Right renal cortex interstitium (tissue), 3 donors: ENCODE results near the gene PTAFR. TPM values are rescaled to one million over a fixed set of nuclear protein-coding genes. Genes with fewer than 3 reads are reported as not detected.

Source experiments
- DNase-seq, 3 donors: peaks; one replicate each; pipeline ENCODE4 v3.0.0-alpha.2; 2013; ENCODE audit warnings: low read depth in 3 of 3, low spot score in 2 of 3
- polyA plus RNA-seq, 3 donors: library from polyadenylated mRNA; unstranded; fragments of 120-200 nt; gene quantifications; one replicate each; pipeline ENCODE4 v1.2.1, GENCODE V29; 2013; ENCODE audit not compliant: insufficient read length in 3 of 3

The PTAFR gene, protein sequence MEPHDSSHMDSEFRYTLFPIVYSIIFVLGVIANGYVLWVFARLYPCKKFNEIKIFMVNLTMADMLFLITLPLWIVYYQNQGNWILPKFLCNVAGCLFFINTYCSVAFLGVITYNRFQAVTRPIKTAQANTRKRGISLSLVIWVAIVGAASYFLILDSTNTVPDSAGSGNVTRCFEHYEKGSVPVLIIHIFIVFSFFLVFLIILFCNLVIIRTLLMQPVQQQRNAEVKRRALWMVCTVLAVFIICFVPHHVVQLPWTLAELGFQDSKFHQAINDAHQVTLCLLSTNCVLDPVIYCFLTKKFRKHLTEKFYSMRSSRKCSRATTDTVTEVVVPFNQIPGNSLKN
- 1 to 10 TPM; 2.0 to 2.9 (median 2.8) TPM for polyA plus RNA-seq

DNA sequence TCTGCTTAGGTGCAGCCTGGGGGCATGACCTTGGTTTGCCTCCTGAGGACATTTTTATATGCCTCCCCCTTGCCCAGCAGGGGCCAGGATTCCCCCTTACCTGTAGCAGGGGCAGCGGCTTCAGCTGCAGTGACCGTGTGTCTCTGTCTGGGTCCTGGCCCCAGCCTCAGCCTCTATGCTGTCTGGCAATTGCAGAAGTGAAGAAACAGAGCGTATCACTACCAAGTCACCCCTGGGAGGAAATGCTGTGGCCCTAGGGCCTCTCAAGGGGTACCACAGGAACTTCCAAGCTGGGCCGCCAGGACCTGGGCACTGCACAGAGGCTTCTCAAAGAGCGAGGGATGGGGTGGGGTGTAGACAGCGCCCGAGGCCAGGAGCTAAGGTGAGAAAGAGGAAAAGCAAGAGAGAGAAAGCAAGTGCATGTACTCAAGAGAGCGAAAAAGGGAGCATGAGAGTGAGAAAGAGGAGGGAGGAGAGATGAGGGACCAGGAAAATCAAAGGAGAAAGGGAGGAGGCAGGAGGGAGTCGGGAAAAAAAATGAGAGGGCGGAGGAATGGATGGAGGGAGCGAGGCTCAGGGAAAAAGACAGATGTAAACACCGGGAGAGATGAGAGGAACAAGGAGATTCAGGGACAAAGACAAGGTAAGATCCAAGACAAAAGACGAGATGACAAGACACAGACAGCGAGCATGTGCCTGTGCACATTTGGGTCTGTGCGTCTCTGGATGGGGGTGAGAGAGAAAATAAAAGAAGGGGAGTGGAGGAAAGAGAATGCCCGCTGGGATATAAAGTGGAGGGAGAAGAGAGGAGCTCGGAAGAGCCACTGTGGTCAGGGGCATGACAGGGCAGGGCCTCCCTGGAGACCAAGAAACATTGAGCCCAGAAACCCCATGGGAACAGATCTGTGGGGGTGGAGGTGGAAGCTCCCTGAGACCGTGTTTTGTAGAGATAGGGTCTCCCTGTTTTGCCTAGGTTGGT, at the start of gene PTAFR:
Gene PTAFR, minus strand, starts transcription at position 199 of the 979 bp plus-strand sequence. CDS start 25,669 bp downstream, outside the sequence.
- no peak for DNase-seq

DNA sequence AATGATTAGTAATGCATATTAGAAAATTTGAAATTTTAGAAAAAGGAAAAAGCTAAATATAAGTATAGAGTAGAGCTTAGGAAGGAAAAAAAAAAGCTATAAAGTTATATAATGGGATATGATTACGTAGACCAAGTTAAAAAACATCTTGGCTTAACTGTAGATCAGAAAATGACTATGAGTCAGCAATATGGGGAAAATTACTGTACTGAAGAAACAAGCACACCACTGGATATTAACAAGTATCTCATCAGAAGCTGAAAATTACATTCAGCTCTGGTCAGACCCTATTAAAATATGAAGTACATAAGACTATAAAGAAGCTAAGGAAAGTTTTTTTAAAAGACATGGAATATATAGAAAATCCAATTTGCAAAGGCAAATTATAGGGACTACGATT, 36.8 kb upstream of the PTAFR start:
- no peak for DNase-seq

DNA sequence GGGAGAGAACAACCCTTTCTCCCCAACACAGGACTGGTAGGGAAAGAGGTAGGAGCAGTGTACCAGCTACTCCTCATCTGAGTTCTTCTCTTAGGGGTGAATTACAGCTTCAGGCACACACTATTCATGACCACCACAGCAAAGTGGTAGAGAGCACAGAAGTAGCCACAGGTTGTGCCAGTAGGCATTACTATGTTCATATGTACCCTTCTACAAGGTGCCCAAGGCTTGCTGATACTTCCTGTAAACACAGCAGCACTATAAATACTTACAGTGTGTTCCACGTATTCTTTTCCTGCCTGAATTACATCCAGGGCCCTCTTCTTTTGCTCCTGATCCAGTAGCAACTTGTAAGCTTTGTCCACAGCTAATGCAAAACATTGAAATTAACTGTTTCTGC, 33.2 kb upstream of the PTAFR start:
- no peak for DNase-seq

DNA sequence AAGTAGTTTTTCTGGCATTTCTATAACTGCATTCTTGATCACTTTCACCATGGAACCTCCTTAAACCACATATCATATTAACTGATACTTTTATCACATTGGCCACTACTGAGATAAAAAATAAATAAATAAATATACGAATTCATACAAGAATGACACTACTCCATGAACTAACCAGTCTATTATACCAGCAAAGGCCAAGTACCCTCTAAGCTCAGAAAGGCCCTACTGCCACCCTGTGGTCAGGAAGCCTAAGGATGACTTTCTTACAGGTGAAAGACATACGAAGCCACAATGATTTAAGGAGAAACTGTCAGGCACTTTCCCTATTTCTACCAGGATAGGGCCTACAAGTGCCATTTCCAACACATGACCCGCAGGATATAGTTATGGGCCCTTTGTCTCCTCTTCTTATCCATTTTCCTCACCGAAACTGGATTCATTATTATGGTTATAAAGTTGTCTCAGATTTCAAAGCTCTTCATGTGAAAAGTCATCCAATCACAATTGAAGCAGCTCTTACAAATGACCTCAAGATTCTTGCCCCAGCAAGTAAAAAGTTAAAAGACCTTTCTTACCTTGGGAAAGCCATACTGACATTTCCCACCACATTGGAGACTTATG, 32.4 kb upstream of the PTAFR start:
- DNase-seq = no peak

DNA sequence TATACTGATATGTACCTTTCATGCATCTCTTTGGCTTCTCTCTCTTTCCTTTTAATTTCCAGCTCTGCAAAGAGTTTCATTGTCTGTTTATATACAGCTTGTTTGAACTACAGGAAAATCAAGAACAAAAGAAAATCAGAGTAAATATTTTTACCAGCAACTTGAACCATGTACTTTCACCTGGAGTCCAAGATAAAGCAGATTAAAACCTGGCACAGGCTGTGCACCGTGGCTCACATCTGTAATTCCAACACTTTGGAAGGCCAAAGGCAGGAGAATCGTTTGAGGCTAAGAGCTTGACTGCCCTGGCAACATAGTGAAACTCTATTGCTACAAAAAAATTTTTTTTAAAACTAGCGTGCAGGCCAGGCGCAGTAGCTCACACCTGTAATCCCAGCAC, 28.8 kb upstream of the PTAFR start:
- no peak for DNase-seq

DNA sequence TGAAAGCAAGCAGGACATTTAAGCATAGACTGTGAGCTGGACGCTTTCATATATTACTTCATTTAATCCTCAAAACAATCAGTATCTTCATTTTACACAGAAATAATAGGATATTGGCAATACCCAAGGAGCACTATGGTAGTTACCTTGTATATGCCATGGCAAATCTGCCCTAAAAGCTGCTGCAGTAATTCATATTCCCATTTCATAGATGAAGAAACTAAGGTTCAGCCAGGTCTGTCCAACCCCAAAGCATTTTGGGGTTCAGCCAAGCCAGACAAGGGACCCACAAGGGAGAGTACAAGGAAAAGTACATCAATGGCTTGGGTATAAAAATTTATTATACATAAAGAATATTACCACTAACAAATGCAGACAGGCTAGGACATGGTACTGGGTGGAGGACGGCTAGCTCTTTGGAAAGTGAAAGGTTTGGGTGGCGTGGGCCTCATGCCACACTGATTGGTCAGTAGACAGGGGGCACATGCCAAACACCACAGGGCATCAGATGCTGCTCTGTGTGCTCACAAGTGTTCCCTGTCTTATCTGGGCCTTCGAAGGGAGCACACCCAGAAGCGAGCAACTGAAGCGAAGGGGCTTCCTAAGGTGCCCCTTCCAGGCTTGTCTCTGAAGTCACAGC, 23.9 kb upstream of the PTAFR start:
- no peak for DNase-seq

DNA sequence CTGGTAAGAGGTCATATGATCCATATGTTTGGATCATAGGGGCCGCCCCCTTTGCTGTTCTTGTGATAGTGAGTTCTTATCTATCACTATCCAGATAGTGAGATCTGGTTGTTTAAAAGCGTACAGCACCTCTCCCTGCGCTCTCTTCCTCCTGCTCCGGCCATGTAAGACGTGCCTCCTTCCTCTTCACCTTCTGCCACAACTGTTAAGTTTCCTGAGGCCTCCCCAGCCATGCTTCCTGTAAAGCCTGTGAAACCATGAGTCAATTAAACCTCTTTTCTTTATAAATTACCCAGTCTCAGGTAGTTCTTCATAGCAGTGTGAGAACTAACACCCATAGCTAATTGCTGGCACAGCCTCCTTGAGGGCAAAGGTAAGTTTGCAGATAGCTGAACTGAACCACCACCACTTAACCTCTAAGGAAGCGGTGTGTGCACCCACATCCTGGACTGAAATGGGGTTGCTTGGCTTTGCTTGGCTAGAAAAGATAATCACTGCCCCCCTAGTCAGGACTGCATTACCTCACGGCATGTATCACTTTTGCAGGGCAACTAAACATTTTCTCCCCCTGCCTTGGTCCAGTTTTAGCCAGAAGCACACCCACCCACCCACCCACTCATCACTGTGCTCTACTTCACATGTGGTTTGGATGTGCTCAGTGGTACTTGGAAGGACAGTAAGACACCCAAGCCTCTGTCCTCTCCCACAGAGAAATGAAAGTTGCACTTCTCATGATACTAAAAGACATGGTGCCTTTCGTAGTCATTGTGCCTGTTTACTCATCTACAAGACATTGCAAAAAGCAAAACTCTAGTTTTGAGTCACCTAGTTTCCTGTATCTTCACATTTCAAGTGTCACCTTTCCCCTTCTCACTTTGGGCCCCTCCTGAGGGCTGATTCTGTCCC, 23.1 kb upstream of the PTAFR start:
- no peak for DNase-seq

DNA sequence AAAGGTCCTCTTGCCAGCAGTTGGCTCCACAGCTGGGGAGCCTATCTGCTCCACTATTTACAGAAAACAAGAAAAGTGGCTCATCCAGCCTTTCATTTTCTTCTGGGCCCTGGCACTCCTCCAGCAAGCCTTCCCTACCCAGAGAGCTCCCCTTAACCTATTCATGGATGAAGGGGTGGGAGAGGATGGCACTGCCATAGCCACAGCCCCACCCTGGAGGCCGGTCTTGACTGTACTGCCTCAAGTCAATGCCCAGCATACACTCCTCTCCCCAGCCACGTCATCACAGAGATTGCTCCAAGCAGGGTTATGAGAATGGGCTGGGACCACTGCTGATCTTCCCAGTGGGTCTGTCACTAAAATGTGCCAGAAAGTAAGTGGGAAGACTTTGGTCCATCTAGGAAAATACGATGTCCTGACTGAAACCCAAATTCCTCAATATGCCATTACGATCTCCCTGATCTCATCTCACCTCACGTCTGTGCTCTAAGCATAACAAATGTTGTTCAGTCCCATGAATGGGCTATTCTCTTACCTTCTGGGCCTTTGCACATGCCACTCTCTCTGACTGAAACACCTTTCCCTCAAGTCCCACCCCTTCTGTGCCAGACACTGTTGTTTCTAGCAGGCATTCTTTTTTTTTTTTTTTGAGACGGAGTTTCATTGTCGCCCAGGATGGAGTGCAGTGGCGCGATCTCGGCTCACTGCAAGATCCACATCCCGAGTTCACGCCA, 21.4 kb upstream of the PTAFR start:
- no peak for DNase-seq

DNA sequence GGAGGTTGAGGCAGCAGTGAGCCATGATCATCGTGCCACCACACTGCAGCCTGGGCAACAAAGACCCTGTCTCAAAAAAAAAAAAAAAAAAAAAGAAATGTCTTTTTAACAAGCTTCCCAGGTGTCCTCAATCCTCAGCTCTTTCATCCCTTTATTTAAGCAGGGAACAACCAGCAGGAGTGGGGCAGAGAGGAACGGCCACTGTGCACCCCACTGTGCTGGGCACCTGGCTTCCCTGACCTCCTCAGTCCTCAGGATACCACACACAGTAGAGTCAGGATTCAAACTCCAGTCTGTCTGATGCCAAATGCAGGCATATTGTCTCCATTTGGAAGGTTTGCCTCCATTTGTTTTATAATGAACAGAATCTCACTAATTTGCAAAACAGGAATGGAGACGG, 19.8 kb upstream of the PTAFR start:
- DNase-seq = no peak

DNA sequence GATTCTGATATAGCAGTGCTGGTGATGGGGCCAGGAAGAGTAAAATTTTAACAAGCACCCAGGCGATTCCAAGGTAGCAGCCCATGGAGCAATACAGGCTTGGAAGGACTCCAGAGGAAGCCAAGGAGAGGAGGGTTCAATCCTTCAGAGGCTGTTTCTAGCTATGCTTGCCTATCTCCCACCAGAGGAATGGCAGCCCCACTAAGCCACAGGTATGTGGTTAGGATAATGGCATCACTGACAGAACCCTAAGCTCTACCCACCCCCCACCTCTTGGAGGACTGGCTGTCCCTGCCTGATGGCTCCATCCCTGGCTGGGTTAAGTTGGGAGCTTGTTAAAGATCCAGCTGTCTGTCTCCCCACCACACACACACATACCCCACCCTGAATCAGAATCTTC, 19.3 kb upstream of the PTAFR start:
- DNase-seq = no peak

DNA sequence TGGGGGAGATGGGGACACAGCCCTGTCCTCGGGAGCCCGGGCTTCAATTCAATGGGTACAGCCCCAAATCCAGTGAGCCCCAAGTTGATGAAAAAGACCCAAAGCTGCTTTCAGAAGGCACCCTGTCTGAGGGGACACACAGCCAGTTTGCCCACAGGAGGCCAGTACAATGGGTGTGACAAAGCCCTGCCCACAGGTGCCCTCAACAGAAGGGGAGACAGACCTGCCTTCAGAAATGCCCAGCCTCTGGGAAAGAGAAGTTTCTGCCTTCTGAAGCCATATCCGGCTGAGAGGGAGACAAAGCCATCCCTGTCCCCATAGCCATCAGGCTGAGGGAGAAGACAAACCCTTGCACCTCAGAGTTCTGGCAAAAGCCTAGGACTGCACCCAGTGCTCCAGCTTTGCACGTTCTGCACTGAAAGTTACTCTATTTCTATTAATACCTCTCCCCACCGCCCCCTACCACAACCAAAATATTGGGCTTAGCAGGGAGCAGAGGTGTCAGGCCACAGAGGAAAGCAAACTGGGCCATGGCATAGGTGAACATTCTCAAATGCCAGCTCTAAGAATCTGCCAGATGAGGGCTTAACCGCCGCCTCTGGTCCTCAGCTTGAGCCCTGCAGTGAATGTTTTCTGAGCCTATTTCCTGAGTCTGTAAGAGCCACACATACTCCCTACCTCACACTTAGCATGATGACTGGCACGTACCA, 18.0 kb upstream of the PTAFR start:
- DNase-seq = no peak

DNA sequence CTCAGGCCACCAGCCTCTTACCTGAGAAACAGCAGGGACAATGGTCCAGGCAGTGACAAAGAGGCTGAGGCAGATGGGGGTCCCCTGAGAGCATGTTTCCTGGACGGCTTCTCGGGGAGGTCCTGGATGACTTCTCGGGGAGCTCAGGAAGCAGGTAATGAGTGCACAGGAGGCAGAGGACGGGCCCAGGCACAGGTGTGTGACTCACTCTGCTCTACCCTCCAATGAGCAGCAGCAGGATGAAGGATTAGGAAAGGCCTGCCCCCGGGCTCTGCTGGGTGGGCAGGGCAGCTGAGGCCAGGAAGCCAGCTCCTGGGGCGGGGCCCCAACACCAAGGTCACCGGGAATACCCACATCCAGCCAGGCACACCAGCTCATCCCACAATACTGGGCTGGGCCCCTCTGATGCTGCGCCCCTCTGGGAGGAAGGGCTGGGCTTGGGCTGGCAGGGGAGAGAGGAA, 17.2 kb upstream of the PTAFR start:
- DNase-seq = no peak

DNA sequence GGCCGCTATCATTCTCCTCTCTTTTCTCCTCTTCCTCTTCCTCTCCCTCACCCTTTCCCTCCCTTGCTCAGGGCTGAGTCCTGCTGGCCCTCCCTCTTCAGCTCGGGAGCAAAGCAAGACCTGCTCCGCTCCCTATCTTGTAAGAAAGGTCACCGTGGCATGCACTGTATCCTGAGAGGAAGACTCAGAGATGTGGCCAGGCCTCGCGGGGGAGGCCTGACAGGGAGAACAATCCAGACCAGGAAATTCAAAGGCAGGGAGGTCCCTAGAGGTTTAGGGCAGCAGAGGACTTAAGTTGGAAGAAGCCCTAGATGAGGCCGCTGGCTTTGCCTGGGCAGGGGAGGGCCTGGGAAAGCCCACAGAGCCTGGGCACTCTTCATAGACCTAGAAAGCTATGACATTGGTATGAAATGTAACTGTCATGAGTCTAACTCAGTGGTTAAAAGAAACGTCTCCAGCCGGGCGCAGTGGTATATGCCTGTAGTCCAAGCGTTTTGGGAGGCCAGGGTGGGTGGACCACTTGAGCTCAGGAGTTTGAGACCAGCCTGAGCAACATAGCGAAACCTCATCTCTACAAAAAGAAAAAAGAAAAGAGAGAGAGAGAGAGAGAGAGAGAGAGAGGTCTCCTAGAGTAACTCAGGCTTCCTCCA, 14.6 kb upstream of the PTAFR start:
- DNase-seq = no peak

DNA sequence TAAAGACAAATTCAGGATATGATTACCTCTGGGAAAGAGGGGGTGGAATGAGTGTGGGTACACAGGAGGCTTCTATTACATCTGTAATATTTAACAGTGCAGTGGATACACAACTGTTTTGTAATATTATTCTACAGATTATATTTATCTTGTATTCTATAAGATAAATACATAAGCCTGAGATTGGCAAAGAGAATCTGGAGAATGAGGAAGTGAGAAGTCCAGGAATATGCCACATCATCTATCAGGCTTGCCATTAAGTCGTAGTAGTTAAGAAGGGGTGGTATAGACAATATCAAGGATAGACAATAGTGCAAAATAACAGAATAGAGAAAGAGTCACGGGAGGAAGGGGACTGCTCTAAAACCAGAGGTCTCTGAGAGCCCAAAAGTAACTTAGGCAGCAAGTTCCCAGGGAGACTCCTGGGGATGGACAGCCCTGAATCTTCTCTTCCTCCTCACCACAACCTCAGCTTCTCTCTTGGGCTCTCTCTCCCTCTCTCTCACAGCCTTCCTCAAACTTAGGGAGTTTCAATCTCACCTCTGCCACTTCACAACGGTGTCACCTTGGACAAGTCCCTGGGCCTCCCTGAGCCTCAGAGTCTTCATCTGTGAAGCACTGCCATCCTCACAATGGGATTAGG, 14.0 kb upstream of the PTAFR start:
- DNase-seq = no peak

DNA sequence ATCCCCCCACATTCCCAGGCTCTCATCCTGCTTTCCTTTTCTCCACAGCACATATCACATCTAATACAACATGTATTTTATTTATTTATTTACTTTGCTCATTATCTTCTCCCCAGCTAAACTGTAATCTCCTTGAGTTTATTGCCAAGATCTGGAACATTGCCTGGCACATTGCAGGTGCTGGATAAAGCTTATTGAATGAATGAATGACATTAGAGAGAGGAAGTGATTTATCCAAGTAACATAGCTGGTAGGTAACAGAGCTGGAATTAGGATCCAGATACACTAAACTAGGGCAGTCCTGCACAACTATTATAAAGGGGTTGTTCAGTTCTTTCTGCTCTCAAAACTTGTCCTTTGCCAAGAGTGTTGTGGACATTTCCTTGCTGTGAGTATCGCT, 8.6 kb upstream of the PTAFR start:
- DNase-seq = no peak

DNA sequence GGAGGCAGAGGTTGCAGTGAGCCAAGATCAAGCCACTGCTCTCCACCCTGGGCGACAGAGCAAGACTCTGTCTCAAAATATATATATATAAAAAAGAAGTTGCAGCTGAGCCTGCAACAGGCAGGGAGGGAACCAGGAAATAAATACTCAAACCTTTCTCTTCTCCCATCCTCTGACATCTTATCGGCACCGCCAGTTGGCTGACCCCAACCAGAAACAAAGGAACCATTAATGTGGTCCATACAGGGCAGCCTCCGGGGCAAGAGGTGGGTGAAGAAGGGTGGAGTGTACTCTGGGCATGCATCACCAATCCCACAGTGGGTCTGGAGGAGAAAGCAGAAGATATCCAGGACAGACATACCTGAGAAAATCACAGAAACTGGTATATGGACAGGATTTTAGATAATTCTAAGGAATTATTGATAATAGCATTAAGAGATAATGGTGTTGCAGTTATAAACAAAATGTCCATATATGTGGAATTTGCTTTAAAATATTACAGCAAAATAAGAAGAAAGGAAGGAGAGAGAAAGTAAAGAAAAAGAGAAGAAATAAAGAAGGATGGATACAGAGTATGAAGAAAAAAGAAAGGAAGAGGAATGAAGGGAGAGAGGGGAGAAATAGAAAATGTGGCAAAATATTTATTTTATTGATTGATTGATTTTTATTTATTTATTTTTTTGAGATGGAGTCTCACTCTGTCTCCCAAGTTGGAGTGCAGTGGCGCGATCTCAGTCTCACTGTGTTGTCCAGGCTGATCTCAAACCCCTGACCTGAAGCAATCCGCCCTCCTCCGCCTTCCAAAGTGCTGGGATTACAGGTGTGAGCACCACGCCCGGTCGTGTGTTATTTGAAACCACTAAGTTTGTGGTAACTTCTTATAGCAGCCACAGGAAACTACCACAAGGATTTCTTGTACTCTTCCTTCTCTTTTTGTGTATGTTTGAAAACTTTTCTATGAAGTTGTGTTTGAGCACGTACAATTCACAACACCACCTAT, 4.1 kb upstream of the PTAFR start:
- DNase-seq = no peak
